Smooth muscle cell (in vitro differentiated cells): ENCODE results near the gene TSPAN17. TPM values are rescaled to one million over a fixed set of nuclear protein-coding genes. Genes with fewer than 3 reads are reported as not detected.
A peak's percentile ranks its signal among the peaks of the same experiment; 100 is the strongest.

ENCODE experiments used
- DNase-seq: peaks from one replicate; lab custom pipeline; 2025; ENCODE audit not compliant: unreplicated experiment; lab: John Stamatoyannopoulos, UW
- H2AFZ ChIP-seq: fragments of 200-600 bp; sonication (generic); 2 replicates; pipeline ENCODE4 v1.6.0; 2016; ENCODE audit warnings: antibody characterized with exemption, low read depth, mild to moderate bottlenecking
- H3F3A ChIP-seq: fragments of 200-600 bp; sonication (generic); 2 replicates; pipeline ENCODE4 v1.6.0; 2017; ENCODE audit warnings: antibody characterized with exemption, low read depth
- H3K27ac ChIP-seq: fragments of 200-600 bp; sonication (generic); 2 replicates; pipeline ENCODE4 v1.5.1; 2016; ENCODE audit warnings: low read depth, mild to moderate bottlenecking
- H3K27me3 ChIP-seq: fragments of 200-600 bp; sonication (generic); 2 replicates; pipeline ENCODE4 v1.6.1; 2016; ENCODE audit warnings: low read depth, mild to moderate bottlenecking
- H3K36me3 ChIP-seq: fragments of 200-600 bp; sonication (generic); 2 replicates; pipeline ENCODE4 v1.5.1; 2016; ENCODE audit warnings: low read depth
- H3K4me1 ChIP-seq: fragments of 200-600 bp; sonication (generic); 2 replicates; pipeline ENCODE4 v1.5.1; 2016; ENCODE audit warnings: low read depth
- H3K4me2 ChIP-seq: fragments of 200-600 bp; sonication (generic); 2 replicates; pipeline ENCODE4 v1.6.0; 2016; ENCODE audit warnings: mild to moderate bottlenecking
- H3K4me3 ChIP-seq: fragments of 200-600 bp; sonication (generic); 2 replicates; pipeline ENCODE4 v1.5.1; 2016; ENCODE audit warnings: mild to moderate bottlenecking
- H3K79me2 ChIP-seq: fragments of 200-600 bp; sonication (generic); 2 replicates; pipeline ENCODE4 v1.6.0; 2016; ENCODE audit warnings: low read depth, mild to moderate bottlenecking
- H3K9ac ChIP-seq: fragments of 200-600 bp; sonication (generic); 2 replicates; pipeline ENCODE4 v1.6.0; 2016; ENCODE audit warnings: low read depth
- H3K9me3 ChIP-seq: fragments of 200-600 bp; sonication (generic); replicated peaks from 2 replicates; pipeline ENCODE4 v1.5.1; 2016; ENCODE audit warnings: low read depth
- H4K20me1 ChIP-seq: fragments of 200-600 bp; sonication (generic); 2 replicates; pipeline ENCODE4 v1.6.0; 2016; ENCODE audit warnings: low read depth
- WGBS: methylation state at CpG from one replicate; pipeline ENCODE4 v1.1.7; 2016; ENCODE audit warnings: low lambda C conversion rate; 5-methylcytosine and 5-hydroxymethylcytosine counted together
- polyA plus RNA-seq: library from polyadenylated mRNA; unstranded; fragments of >200 nt; fragmentation: Nextera tagmentation; extraction: Ambion mirVana; gene quantifications from 2 replicates; pipeline ENCODE4 v1.2.1, GENCODE V29; 2016
- total RNA-seq: library from RNA; depleted of rRNA; stranded (reverse); fragments of >200 nt; gene quantifications from 2 replicates; pipeline ENCODE4 v1.2.3, GENCODE V29; 2014
- TF ChIP-seq, protein P1 (sequence below): fragments of 200-600 bp; sonication (generic); IDR thresholded peaks from 2 replicates; pipeline ENCODE4 v1.5.1; 2017; ENCODE audit warnings: borderline replicate concordance, mild to moderate bottlenecking, antibody characterized with exemption; ENCODE audit not compliant: insufficient read depth, poor library complexity, severe bottlenecking

Gene TSPAN17
- total and polyA plus RNA-seq, 2 experiments from 2014 or later, result 29.7 to 31.0 TPM

DNA sequence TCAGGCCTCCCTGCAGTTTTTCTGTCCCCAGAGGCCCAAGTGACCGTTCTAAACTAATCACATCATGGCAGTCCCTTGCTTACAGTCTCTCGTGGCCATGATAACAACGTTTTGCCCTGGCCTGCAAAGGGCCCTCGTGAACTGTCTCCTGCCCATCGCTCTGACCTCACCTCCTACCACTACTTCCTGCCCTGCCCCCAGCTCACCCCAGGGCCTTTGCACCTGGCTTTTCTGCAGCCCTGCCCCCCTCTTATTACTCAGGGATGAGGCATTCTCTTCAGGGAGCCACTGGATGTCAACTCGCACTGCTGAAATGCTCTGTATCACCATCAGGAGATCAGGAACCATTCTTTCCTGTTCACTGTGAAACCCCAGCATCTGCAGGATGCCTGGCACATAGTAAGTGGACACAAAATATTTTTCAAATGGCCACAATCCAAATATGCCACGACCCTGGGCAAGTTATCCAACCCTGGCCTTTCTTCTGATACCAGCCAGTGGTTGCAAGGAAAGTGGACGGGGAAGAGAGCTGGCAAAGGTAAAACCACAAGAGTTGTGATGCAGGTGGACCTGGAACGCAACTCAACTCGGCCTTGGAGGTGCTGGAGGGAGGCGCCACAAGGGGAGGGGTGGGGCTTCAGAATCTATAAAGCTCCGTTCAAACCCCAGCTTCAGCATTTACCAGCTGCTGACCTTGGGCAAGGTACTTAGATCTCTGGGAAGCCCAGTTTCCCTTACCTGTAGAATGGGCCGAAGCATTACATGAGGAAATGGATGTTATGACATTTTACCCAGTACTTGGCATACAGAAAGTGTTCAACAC, 18.7 kb upstream of the TSPAN17 start:
- Histone ChIP-seq H2AFZ (no peak overlapping the region), H3K4me2 (no peak overlapping the region), H3K4me1 (peaks cover 11% of the 10 kb centered on the region), H3K79me2 (no peaks in the 10 kb centered on the region), H3K27me3 (peaks cover 91% of the 10 kb centered on the region), H3K36me3 (no peaks in the 10 kb centered on the region), H3F3A (no peaks in the 10 kb centered on the region), H3K27ac (no peak overlapping the region), H3K4me3 (no peak overlapping the region), H3K9me3 (no peaks in the 10 kb centered on the region), H3K9ac (no peak overlapping the region), H4K20me1 (no peaks in the 10 kb centered on the region)
- TF ChIP-seq, protein P1, sequence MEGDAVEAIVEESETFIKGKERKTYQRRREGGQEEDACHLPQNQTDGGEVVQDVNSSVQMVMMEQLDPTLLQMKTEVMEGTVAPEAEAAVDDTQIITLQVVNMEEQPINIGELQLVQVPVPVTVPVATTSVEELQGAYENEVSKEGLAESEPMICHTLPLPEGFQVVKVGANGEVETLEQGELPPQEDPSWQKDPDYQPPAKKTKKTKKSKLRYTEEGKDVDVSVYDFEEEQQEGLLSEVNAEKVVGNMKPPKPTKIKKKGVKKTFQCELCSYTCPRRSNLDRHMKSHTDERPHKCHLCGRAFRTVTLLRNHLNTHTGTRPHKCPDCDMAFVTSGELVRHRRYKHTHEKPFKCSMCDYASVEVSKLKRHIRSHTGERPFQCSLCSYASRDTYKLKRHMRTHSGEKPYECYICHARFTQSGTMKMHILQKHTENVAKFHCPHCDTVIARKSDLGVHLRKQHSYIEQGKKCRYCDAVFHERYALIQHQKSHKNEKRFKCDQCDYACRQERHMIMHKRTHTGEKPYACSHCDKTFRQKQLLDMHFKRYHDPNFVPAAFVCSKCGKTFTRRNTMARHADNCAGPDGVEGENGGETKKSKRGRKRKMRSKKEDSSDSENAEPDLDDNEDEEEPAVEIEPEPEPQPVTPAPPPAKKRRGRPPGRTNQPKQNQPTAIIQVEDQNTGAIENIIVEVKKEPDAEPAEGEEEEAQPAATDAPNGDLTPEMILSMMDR, result no peak
- no peak for DNase-seq
- WGBS, result 51% methylated on average over 13 of the region's 13 CpGs

DNA sequence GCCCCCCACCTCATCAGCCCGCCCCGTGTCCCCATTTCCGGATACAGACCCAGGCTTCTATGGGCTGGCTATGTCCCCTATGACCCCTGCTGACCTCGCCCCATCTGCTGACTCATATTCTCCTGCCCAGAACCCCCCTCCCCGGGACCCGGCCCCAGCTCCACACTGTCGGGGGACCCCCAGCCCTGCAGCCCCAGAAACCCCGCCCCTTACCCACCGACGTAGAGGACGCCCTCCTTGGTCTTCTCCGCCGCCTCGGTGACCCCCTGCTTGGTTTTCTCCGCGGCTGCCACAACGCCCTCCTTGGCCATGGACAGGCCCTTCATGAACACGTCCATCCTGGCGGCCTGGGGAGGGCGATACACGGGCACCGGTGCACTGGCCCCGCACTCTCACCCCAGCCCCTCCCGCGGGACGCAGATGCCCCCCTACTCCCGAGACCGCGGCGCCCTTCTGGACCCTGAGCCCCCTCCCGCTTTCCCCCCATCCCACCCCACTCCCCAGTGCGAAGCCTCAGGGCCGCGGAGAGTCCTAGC, 17.9 kb upstream of the TSPAN17 start:
- H3K4me1 ChIP-seq, result peaks cover 11% of the 10 kb centered on the region
- no peaks in the 10 kb centered on the region for H3K79me2 ChIP-seq
- H3F3A ChIP-seq, result no peaks in the 10 kb centered on the region
- H4K20me1 ChIP-seq, result no peaks in the 10 kb centered on the region
- no peak overlapping the region for H3K9ac ChIP-seq
- H3K4me3 ChIP-seq, result peak overlapping the region; percentile 50
- peak overlapping the region; percentile 85 for H3K4me2 ChIP-seq
- WGBS, result 6% methylated on average over 31 of the region's 34 CpGs
- H3K27me3 ChIP-seq, result peaks cover 91% of the 10 kb centered on the region
- no peak overlapping the region for H3K27ac ChIP-seq
- TF ChIP-seq, protein P1, result no peak
- H3K9me3 ChIP-seq, result no peaks in the 10 kb centered on the region
- no peak for DNase-seq
- H3K36me3 ChIP-seq, result no peaks in the 10 kb centered on the region
- H2AFZ ChIP-seq, result no peak overlapping the region

DNA sequence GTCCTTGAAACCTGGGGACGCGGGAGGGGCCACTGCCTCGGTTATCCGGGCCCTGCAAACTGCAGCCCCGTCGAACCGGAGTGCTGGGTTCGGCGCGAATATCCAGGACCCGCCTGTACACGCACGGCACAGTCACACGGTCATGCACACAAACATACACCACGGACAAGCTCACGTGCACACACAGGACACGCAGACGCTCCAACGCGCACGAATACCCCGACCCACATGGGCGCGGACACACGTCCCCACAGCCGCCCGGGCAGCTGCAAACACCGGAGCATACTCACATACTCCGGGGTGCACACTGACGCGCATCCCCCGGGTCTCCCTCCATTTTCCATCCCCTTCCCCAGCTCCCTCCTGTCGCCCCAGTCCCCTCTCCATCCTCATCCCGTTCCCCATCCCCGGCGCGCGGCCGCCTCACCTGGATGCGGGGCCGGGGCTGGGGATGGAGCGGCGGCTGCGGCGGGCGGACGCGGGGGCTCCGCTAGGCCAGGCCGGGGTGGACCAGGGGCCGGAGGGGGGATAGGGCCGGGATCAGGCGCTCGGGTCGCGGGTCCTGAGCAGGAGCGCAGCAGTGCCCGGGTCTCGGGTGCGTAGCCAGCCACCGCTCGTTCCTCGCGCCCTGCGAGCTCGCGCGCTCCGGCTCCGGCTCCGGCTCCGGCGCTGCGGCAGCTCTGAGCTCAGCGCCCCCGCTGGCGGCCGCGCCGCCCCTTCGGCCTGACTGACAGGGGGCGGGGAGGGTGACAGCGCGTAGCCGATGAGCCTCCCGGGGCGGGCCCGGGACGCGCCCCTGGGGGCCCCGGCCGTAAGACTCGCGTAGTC, 17.2 kb upstream of the TSPAN17 start, which contains the start of the genes EIF4E1B and SNCB:
TSS of gene EIF4E1B (plus strand) at position 823 of the 828 bp plus-strand sequence. CDS start 12,113 bp downstream, outside the sequence.
TSS of gene SNCB (minus strand) at position 682 of the 828 bp plus-strand sequence. CDS start 880 bp downstream, outside the sequence.
- Histone ChIP-seq H3K4me3 (peak within 1 kb of the TSS; percentile 50), H3K9me3 (no peaks in the 10 kb centered on the region), H3K27me3 (peaks cover 88% of the 10 kb centered on the region), H2AFZ (peak within 1 kb of the TSS; percentile 69), H4K20me1 (no peaks in the 10 kb centered on the region), H3K9ac (no peak within 1 kb of the TSS), H3K36me3 (no peaks in the 10 kb centered on the region), H3K4me2 (peak within 1 kb of the TSS; percentile 85), H3K79me2 (no peaks in the 10 kb centered on the region), H3K4me1 (peaks cover 11% of the 10 kb centered on the region), H3F3A (no peaks in the 10 kb centered on the region), H3K27ac (no peak within 1 kb of the TSS)
- no peak for DNase-seq
- WGBS, result 2% methylated on average over 54 of the region's 94 CpGs
- TF ChIP-seq, protein P1, result no peak
